Esophagus squamous epithelium (tissue), 4 donors: Measurements from ENCODE around the gene CBR3.
"Not testable (repeated sequence)": the region's sequence is repeated elsewhere in the genome, so short reads cannot be mapped to it uniquely, and the experiment has no call there.

Source experiments
- POLR2A ChIP-seq, 4 donors: fragments of 450-650 bp; IDR thresholded peaks; one replicate each; pipeline ENCODE4 v1.6.1; 2017; ENCODE audit warnings: antibody characterized with exemption in 4 of 4, mild to moderate bottlenecking in 4 of 4, moderate library complexity in 3 of 4
- TF ChIP-seq, protein P1 (sequence below), 6 experiments: fragments of 450-650 bp in 4 of 6; fragments of 200-600 bp in 2 of 6; sonication (generic) in 2 of 6; IDR thresholded peaks; one replicate each; pipeline ENCODE4 v1.5.1; 2016 to 2019; ENCODE audit warnings: antibody characterized with exemption in 6 of 6, mild to moderate bottlenecking in 4 of 6, moderate library complexity in 4 of 6

DNA sequence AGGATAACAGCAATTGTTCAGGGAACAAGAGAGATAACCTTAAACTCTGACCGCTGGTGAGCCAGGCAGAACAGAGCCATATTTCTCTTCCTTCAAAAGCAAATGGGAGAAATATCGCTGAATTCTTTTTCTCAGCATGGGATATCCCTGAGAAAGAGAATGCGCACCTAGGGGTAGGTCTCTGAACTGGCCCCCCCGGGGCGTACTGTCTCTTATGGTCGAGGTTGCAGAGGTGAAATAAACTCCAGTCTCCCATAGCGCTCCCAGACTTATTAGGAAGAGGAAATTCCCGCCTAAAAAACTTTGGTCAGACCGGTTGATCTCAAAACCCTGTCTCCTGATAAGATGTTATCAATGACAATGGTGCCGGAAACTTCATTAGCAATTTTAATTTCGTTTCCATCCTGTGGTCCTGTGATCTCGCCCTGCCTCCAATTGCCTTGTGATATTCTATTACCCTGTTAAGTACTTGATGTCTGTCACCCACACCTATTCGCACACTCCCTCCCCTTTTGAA, 35.1 kb upstream of the CBR3 start:
- TF ChIP-seq, protein P1, sequence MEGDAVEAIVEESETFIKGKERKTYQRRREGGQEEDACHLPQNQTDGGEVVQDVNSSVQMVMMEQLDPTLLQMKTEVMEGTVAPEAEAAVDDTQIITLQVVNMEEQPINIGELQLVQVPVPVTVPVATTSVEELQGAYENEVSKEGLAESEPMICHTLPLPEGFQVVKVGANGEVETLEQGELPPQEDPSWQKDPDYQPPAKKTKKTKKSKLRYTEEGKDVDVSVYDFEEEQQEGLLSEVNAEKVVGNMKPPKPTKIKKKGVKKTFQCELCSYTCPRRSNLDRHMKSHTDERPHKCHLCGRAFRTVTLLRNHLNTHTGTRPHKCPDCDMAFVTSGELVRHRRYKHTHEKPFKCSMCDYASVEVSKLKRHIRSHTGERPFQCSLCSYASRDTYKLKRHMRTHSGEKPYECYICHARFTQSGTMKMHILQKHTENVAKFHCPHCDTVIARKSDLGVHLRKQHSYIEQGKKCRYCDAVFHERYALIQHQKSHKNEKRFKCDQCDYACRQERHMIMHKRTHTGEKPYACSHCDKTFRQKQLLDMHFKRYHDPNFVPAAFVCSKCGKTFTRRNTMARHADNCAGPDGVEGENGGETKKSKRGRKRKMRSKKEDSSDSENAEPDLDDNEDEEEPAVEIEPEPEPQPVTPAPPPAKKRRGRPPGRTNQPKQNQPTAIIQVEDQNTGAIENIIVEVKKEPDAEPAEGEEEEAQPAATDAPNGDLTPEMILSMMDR (IDR thresholded peaks at IDR 0.05) = not testable (repeated sequence)
- not testable (repeated sequence) for TF ChIP-seq POLR2A (IDR thresholded peaks at IDR 0.05)
